Measurements from ENCODE around the gene MPV17. TPM values are rescaled to one million over a fixed set of nuclear protein-coding genes. Genes with fewer than 3 reads are reported as not detected.
"Not testable (repeated sequence)": the region's sequence is repeated elsewhere in the genome, so short reads cannot be mapped to it uniquely, and the experiment has no call there.

MPV17 gene
- total RNA-seq, 1 experiment from 2014 or later = 77.4 TPM

GRCh38 chr2:27356056-27356381 lies 33.1 kb upstream of the MPV17 start:
- no peak for TF ChIP-seq CTCF (IDR thresholded peaks at IDR 0.05; ENCODE audit: unreplicated experiment)
- Mint-ChIP-seq H3K27ac (ENCODE audit: unreplicated experiment) (peak overlapping the region; percentile 96), H3K4me3 (ENCODE audit: low read depth, unreplicated experiment) (peak overlapping the region; percentile 92), H3K36me3 (ENCODE audit: insufficient read depth, unreplicated experiment) (peaks cover 49% of the 10 kb centered on the region), H3K9me3 (ENCODE audit: low read depth, unreplicated experiment) (peaks cover 2% of the 10 kb centered on the region), H3K4me1 (ENCODE audit: low read depth, unreplicated experiment) (peaks cover 33% of the 10 kb centered on the region), H3K27me3 (ENCODE audit: unreplicated experiment) (no peaks in the 10 kb centered on the region)
- TSS peak; percentile 61 for BruUV-seq (replicated peaks)
- peak; percentile 49 for DNase-seq
- CTCF ChIA-PET = no interaction called here
- intact Hi-C loops (cut with micrococcal nuclease; ENCODE audit: unreplicated experiment) = loop anchor here (5.0 kb wide), 1 partner anchor 34 kb away; the partner anchor contains the start of gene MPV17

- H3K27ac Mint-ChIP-seq (ENCODE audit: unreplicated experiment) = no peak overlapping the region
- BruUV-seq (replicated peaks) = no TSS peak
- peaks cover 43% of the 10 kb centered on the region for H3K36me3 Mint-ChIP-seq (ENCODE audit: insufficient read depth, unreplicated experiment)
- H3K9me3 Mint-ChIP-seq (ENCODE audit: low read depth, unreplicated experiment) = peaks cover 2% of the 10 kb centered on the region
- H3K27me3 Mint-ChIP-seq (ENCODE audit: unreplicated experiment) = no peaks in the 10 kb centered on the region
- intact Hi-C loops (cut with micrococcal nuclease; ENCODE audit: unreplicated experiment) = no loop called here
- TF ChIP-seq CTCF (IDR thresholded peaks at IDR 0.05; ENCODE audit: unreplicated experiment) = no peak
- H3K4me1 Mint-ChIP-seq (ENCODE audit: low read depth, unreplicated experiment) = peaks cover 33% of the 10 kb centered on the region
- H3K4me3 Mint-ChIP-seq (ENCODE audit: low read depth, unreplicated experiment) = no peak overlapping the region
- CTCF ChIA-PET = interaction anchor here (0.6 to 0.7 kb wide), 2 partner anchors 196 to 232 kb away, joined by 3 read pairs; no protein-coding TSS in a partner anchor
- DNase-seq = no peak
These were observed 31.7 kb upstream of the MPV17 start for GRCh38 chr2:27354597-27354927.

GRCh38 chr2:27353762-27354596 lies 31.1 kb upstream of the MPV17 start:
- no TSS peak for BruUV-seq (replicated peaks)
- CTCF ChIA-PET = interaction anchor here (0.6 to 0.7 kb wide), 2 partner anchors 195 to 233 kb away, joined by 3 read pairs; no protein-coding TSS in a partner anchor
- peaks cover 2% of the 10 kb centered on the region for H3K9me3 Mint-ChIP-seq (ENCODE audit: low read depth, unreplicated experiment)
- H3K4me1 Mint-ChIP-seq (ENCODE audit: low read depth, unreplicated experiment) = peaks cover 32% of the 10 kb centered on the region
- H3K36me3 Mint-ChIP-seq (ENCODE audit: insufficient read depth, unreplicated experiment) = peaks cover 47% of the 10 kb centered on the region
- intact Hi-C loops (cut with micrococcal nuclease; ENCODE audit: unreplicated experiment) = no loop called here
- no peaks in the 10 kb centered on the region for H3K27me3 Mint-ChIP-seq (ENCODE audit: unreplicated experiment)
- H3K27ac Mint-ChIP-seq (ENCODE audit: unreplicated experiment) = no peak overlapping the region
- no peak overlapping the region for H3K4me3 Mint-ChIP-seq (ENCODE audit: low read depth, unreplicated experiment)
- TF ChIP-seq CTCF (IDR thresholded peaks at IDR 0.05; ENCODE audit: unreplicated experiment) = no peak
- no peak for DNase-seq

GRCh38 chr2:27353386-27353761 lies 30.5 kb upstream of the MPV17 start:
- H3K27me3 Mint-ChIP-seq (ENCODE audit: unreplicated experiment); H3K4me3 Mint-ChIP-seq (ENCODE audit: low read depth, unreplicated experiment); BruUV-seq (replicated peaks); intact Hi-C loops (cut with micrococcal nuclease; ENCODE audit: unreplicated experiment); CTCF ChIA-PET; H3K9me3 Mint-ChIP-seq (ENCODE audit: low read depth, unreplicated experiment); H3K27ac Mint-ChIP-seq (ENCODE audit: unreplicated experiment); DNase-seq: not testable (repeated sequence)
- H3K36me3 Mint-ChIP-seq (ENCODE audit: insufficient read depth, unreplicated experiment) = peaks cover 43% of the 10 kb centered on the region
- peaks cover 26% of the 10 kb centered on the region for H3K4me1 Mint-ChIP-seq (ENCODE audit: low read depth, unreplicated experiment)

Measured in Calu3 (cell line).